Measurements from ENCODE around the gene SMYD1. TPM values are rescaled to one million over a fixed set of nuclear protein-coding genes. Genes with fewer than 3 reads are reported as not detected.

SMYD1 gene
- total RNA-seq, 1 experiment from 2014 or later = not detected

DNA sequence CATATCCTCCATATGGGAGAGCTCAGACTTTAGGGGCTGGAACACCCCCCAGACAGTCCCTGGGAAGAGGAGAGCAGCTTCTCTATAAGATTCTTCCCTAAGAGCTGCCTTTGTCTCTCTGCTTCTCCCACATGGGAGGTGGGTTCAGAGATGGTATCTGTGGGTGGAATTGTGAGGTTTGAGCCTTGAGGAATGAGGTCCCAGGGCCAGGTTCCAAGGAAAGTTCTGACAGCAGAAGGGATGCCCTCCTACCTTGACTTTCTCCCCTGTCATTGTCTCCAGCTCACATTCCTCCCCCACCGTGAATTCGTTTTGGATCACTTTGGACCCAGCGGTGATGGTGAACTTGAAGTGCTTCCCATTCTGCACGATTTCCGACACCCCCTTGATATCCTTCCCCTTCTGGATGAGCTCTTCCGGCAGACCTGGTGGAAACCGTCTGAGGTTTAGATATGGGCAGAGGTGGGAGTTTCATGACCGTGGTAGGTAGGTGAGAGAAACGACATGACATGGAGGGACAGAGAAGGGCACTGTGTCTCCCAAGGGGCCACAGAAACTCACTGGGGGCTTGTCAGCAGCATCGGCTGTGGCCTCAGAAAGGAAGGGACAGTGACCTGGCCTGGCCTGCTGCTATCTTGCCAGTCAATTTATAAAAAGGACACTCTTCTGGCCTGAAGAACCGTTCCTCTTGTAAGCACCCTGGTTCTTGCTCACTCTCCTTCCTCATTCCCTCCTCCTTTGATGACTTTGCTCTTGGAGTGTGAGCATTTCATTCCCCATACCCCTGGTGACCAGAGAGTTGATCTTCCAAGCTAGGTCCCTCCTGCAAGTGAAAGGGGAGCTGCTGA, 58.5 kb downstream of the SMYD1 start:
- Histone ChIP-seq H3K4me3 (replicated peaks in 1 of 2; ENCODE audit: low read depth in 1 of 2, low read length in 2 of 2) (no peak overlapping the region), H2AFZ (ENCODE audit: low read depth, low read length, poor library complexity, severe bottlenecking) (no peak overlapping the region), H3K9ac (ENCODE audit: low read length) (no peak overlapping the region), H3K27me3 (ENCODE audit: insufficient read depth, low read length) (peaks cover 12% of the 10 kb centered on the region; the same call in 1 of the 2 replicates), H3K9me3 (ENCODE audit: control insufficient read depth in 1 of 2, insufficient read depth in 1 of 2, low read depth in 1 of 2, low read length in 2 of 2) (no peaks in the 10 kb centered on the region), H3K9me2 (ENCODE audit: insufficient read depth) (no peaks in the 10 kb centered on the region), H4K20me1 (ENCODE audit: insufficient read depth) (no peaks in the 10 kb centered on the region), H3K4me1 (ENCODE audit: control insufficient read depth in 1 of 2, insufficient read depth in 2 of 2, low read length in 2 of 2) (peaks cover 0 to 4% of the 10 kb centered on the region in 2 experiments; a peak in 1 of 4 replicates), H3K4me2 (ENCODE audit: low read length) (no peak overlapping the region), H3K36me3 (ENCODE audit: control insufficient read depth in 1 of 2, insufficient read depth in 2 of 2, low read length in 2 of 2) (no peaks in the 10 kb centered on the region), H3K27ac (ENCODE audit: low read depth, low read length) (no peak overlapping the region), H3K79me2 (ENCODE audit: insufficient read depth, low read length) (no peaks in the 10 kb centered on the region)
- intact Hi-C loops (cut with micrococcal nuclease) = no loop called here
- CTCF ChIA-PET = no interaction called here
- BruUV-seq (replicated peaks) = no TSS peak
- no peak for DNase-seq (ENCODE audit: low read depth, low spot score)
- RAD21 ChIA-PET (ENCODE audit: low non-redundant PET in 1 of 2, low total read pairs in 2 of 2, uncharacterized antibody in 2 of 2, unreplicated experiment in 2 of 2) = no interaction called here
- ATAC-seq = no peak
- POLR2A ChIA-PET = no interaction called here
- TF ChIP-seq EGR1 (IDR thresholded peaks at IDR 0.05; ENCODE audit: low read depth) (no peak), FOSL1 (IDR thresholded peaks at IDR 0.05; ENCODE audit: low read depth) (no peak), SP1 (IDR thresholded peaks at IDR 0.05; ENCODE audit: low read depth) (no peak), YY1 (IDR thresholded peaks at IDR 0.05; ENCODE audit: extremely low read depth, insufficient replicate concordance, low read depth, low read length) (no peak), POLR2A (IDR thresholded peaks at IDR 0.05; ENCODE audit: borderline replicate concordance, extremely low read depth, insufficient read depth, insufficient read length) (no peak), SRF (IDR thresholded peaks at IDR 0.05; ENCODE audit: low read depth) (no peak), POLR2AphosphoS5 (IDR thresholded peaks at IDR 0.05; ENCODE audit: low read depth, low read length) (no peak), ZFX (IDR thresholded peaks at IDR 0.05) (no peak), ZNF274 (IDR thresholded peaks at IDR 0.05; ENCODE audit: low read depth, low read length) (no peak), SIN3A (IDR thresholded peaks at IDR 0.05; ENCODE audit: low read depth) (no peak), RAD21 (IDR thresholded peaks at IDR 0.05; ENCODE audit: low read depth) (no peak), EZH2 (IDR thresholded peaks at IDR 0.05) (no peak)
- TF ChIP-seq, protein P1, sequence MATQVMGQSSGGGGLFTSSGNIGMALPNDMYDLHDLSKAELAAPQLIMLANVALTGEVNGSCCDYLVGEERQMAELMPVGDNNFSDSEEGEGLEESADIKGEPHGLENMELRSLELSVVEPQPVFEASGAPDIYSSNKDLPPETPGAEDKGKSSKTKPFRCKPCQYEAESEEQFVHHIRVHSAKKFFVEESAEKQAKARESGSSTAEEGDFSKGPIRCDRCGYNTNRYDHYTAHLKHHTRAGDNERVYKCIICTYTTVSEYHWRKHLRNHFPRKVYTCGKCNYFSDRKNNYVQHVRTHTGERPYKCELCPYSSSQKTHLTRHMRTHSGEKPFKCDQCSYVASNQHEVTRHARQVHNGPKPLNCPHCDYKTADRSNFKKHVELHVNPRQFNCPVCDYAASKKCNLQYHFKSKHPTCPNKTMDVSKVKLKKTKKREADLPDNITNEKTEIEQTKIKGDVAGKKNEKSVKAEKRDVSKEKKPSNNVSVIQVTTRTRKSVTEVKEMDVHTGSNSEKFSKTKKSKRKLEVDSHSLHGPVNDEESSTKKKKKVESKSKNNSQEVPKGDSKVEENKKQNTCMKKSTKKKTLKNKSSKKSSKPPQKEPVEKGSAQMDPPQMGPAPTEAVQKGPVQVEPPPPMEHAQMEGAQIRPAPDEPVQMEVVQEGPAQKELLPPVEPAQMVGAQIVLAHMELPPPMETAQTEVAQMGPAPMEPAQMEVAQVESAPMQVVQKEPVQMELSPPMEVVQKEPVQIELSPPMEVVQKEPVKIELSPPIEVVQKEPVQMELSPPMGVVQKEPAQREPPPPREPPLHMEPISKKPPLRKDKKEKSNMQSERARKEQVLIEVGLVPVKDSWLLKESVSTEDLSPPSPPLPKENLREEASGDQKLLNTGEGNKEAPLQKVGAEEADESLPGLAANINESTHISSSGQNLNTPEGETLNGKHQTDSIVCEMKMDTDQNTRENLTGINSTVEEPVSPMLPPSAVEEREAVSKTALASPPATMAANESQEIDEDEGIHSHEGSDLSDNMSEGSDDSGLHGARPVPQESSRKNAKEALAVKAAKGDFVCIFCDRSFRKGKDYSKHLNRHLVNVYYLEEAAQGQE (IDR thresholded peaks at IDR 0.05; ENCODE audit: low read depth) = no peak
- TF ChIP-seq, protein P2, sequence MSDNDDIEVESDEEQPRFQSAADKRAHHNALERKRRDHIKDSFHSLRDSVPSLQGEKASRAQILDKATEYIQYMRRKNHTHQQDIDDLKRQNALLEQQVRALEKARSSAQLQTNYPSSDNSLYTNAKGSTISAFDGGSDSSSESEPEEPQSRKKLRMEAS (IDR thresholded peaks at IDR 0.05) = no peak
- TF ChIP-seq, protein P3, sequence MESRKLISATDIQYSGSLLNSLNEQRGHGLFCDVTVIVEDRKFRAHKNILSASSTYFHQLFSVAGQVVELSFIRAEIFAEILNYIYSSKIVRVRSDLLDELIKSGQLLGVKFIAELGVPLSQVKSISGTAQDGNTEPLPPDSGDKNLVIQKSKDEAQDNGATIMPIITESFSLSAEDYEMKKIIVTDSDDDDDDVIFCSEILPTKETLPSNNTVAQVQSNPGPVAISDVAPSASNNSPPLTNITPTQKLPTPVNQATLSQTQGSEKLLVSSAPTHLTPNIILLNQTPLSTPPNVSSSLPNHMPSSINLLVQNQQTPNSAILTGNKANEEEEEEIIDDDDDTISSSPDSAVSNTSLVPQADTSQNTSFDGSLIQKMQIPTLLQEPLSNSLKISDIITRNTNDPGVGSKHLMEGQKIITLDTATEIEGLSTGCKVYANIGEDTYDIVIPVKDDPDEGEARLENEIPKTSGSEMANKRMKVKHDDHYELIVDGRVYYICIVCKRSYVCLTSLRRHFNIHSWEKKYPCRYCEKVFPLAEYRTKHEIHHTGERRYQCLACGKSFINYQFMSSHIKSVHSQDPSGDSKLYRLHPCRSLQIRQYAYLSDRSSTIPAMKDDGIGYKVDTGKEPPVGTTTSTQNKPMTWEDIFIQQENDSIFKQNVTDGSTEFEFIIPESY (IDR thresholded peaks at IDR 0.05; ENCODE audit: extremely low read depth, insufficient replicate concordance, low read length) = no peak
- TF ChIP-seq, protein P4, sequence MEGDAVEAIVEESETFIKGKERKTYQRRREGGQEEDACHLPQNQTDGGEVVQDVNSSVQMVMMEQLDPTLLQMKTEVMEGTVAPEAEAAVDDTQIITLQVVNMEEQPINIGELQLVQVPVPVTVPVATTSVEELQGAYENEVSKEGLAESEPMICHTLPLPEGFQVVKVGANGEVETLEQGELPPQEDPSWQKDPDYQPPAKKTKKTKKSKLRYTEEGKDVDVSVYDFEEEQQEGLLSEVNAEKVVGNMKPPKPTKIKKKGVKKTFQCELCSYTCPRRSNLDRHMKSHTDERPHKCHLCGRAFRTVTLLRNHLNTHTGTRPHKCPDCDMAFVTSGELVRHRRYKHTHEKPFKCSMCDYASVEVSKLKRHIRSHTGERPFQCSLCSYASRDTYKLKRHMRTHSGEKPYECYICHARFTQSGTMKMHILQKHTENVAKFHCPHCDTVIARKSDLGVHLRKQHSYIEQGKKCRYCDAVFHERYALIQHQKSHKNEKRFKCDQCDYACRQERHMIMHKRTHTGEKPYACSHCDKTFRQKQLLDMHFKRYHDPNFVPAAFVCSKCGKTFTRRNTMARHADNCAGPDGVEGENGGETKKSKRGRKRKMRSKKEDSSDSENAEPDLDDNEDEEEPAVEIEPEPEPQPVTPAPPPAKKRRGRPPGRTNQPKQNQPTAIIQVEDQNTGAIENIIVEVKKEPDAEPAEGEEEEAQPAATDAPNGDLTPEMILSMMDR (IDR thresholded peaks at IDR 0.05 in 2 of 3, conservative IDR thresholded peaks at IDR 0.05 in 1 of 3; ENCODE audit: borderline replicate concordance in 1 of 3, insufficient read depth in 1 of 3, low read depth in 2 of 3, low read length in 2 of 3) = no peak
- TF ChIP-seq, protein P5, sequence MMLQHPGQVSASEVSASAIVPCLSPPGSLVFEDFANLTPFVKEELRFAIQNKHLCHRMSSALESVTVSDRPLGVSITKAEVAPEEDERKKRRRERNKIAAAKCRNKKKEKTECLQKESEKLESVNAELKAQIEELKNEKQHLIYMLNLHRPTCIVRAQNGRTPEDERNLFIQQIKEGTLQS (IDR thresholded peaks at IDR 0.05) = no peak

All from HCT116 (cell line).